Fibroblast of lung (primary cell): Measurements from ENCODE around the gene SMG6. TPM values are rescaled to one million over a fixed set of nuclear protein-coding genes. Genes with fewer than 3 reads are reported as not detected.

ENCODE experiments used
- DNase-seq, 2 donors: peaks; one replicate each; pipeline versions ENCODE4 v3.0.0 to v3.0.0-alpha.2; 2010; ENCODE audit warnings: low read depth in 2 of 2
- H2AFZ ChIP-seq: 2 replicates; pipeline ENCODE4 v1.5.1; 2012; ENCODE audit warnings: low read length, control low read depth, inconsistent platforms
- H3K27ac ChIP-seq: 2 replicates; pipeline ENCODE4 v1.5.1; 2011; ENCODE audit warnings: low read length, control low read depth; ENCODE audit not compliant: insufficient read depth
- H3K27me3 ChIP-seq: 2 replicates; pipeline ENCODE4 v1.5.1; 2011; ENCODE audit warnings: mild to moderate bottlenecking, low read length; ENCODE audit not compliant: control insufficient read depth, insufficient read depth
- H3K36me3 ChIP-seq: 2 replicates; pipeline ENCODE4 v1.5.1; 2011; ENCODE audit warnings: low read length; ENCODE audit not compliant: control insufficient read depth, insufficient read depth
- H3K4me1 ChIP-seq: 2 replicates; pipeline ENCODE4 v1.5.1; 2011; ENCODE audit warnings: low read length; ENCODE audit not compliant: control insufficient read depth, insufficient read depth; ENCODE audit errors: extremely low read depth
- H3K4me2 ChIP-seq: 2 replicates; pipeline ENCODE4 v1.5.1; 2011; ENCODE audit warnings: low read length, control low read depth; ENCODE audit not compliant: insufficient read depth; ENCODE audit errors: extremely low read depth
- H3K4me3 ChIP-seq, 4 experiments: fragments of 200-600 bp in 1 of 4; sonication (generic) in 1 of 4; replicated peaks in 1 of 4; 2 replicates each; pipeline ENCODE4 v1.5.1; 2011 to 2016; ENCODE audit warnings: low read length in 4 of 4, low read depth in 3 of 4, mild to moderate bottlenecking in 3 of 4, control low read depth in 2 of 4, inconsistent platforms in 1 of 4, mixed read lengths in 1 of 4; ENCODE audit not compliant: insufficient read depth in 1 of 4; ENCODE audit errors: control extremely low read depth in 1 of 4
- H3K79me2 ChIP-seq: 2 replicates; pipeline ENCODE4 v1.5.1; 2012; ENCODE audit warnings: mild to moderate bottlenecking, low read length, inconsistent platforms; ENCODE audit not compliant: control insufficient read depth, insufficient read depth
- H3K9ac ChIP-seq: 2 replicates; pipeline ENCODE4 v1.5.1; 2011; ENCODE audit warnings: mild to moderate bottlenecking, low read length, control low read depth; ENCODE audit not compliant: insufficient read depth
- H3K9me3 ChIP-seq: 2 replicates; pipeline ENCODE4 v1.5.1; 2012; ENCODE audit warnings: low read depth, low read length; ENCODE audit not compliant: control insufficient read depth, insufficient read depth
- H4K20me1 ChIP-seq: 2 replicates; pipeline ENCODE4 v1.5.1; 2011; ENCODE audit warnings: low read length; ENCODE audit not compliant: control insufficient read depth, insufficient read depth; ENCODE audit errors: extremely low read depth
- EZH2 ChIP-seq: IDR thresholded peaks from 2 replicates; pipeline ENCODE4 v1.5.1; 2012; ENCODE audit warnings: low read length, control low read depth, mild to moderate bottlenecking; ENCODE audit errors: missing control alignments
- polyA plus RNA-seq, 2 donors: library from polyadenylated mRNA; depleted of rRNA in 1 of 2; stranded (reverse) in 1 of 2; unstranded in 1 of 2; fragments of >200 nt; gene quantifications; 2 replicates each; pipeline ENCODE4 v1.2.1, GENCODE V29; 2011 to 2012; ENCODE audit warnings: missing spikeins in 1 of 2
- total RNA-seq: library from RNA; depleted of rRNA; stranded (reverse); fragments of >200 nt; gene quantifications from 2 replicates; pipeline ENCODE4 v1.2.1, GENCODE V29; 2014
- TF ChIP-seq, protein P1 (sequence below), 2 donors: IDR thresholded peaks in 1 of 2; conservative IDR thresholded peaks in 1 of 2; 1 replicate in 1 of 2; 2 replicates in 1 of 2; pipeline ENCODE4 v1.5.1; 2011 to 2012; ENCODE audit warnings: low read length in 2 of 2, control low read depth in 1 of 2, inconsistent platforms in 1 of 2, low read depth in 1 of 2, mild to moderate bottlenecking in 1 of 2

SMG6 gene
- total and polyA plus RNA-seq, 2 donors (not counting 1 experiment from before 2014, with no cell fraction given), result 14.7 to 29.9 TPM

DNA sequence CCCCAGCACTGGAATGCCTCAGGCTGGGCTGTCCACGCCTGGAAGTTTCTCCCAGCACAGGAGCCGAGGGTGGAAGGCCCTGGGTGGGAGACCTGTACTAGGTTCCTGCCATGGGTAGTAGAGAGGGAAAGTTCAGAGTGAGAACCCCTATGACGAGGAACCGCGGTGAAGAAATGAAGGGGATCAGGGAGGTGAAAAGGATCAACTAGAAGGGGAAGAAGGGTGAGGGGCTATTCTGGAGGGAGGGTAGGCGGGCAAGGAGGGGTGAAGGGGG lies 243.3 kb downstream of the SMG6 start:
- H3K9me3 ChIP-seq, result no peaks in the 10 kb centered on the region
- H3K27ac ChIP-seq, result peak overlapping the region; percentile 85
- DNase-seq, result no peak
- H3K4me1 ChIP-seq, result peaks cover 58% of the 10 kb centered on the region
- TF ChIP-seq, protein P1, sequence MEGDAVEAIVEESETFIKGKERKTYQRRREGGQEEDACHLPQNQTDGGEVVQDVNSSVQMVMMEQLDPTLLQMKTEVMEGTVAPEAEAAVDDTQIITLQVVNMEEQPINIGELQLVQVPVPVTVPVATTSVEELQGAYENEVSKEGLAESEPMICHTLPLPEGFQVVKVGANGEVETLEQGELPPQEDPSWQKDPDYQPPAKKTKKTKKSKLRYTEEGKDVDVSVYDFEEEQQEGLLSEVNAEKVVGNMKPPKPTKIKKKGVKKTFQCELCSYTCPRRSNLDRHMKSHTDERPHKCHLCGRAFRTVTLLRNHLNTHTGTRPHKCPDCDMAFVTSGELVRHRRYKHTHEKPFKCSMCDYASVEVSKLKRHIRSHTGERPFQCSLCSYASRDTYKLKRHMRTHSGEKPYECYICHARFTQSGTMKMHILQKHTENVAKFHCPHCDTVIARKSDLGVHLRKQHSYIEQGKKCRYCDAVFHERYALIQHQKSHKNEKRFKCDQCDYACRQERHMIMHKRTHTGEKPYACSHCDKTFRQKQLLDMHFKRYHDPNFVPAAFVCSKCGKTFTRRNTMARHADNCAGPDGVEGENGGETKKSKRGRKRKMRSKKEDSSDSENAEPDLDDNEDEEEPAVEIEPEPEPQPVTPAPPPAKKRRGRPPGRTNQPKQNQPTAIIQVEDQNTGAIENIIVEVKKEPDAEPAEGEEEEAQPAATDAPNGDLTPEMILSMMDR (conservative IDR thresholded peaks at IDR 0.05 in 1 of 2, IDR thresholded peaks at IDR 0.05 in 1 of 2; ENCODE audit: low read depth in 1 of 2, low read length in 2 of 2), result no peak
- H3K36me3 ChIP-seq, result peaks cover 40% of the 10 kb centered on the region
- H4K20me1 ChIP-seq, result no peaks in the 10 kb centered on the region
- H3K9ac ChIP-seq, result peak overlapping the region; percentile 46
- H3K4me3 ChIP-seq, result peak overlapping the region in 1 of 4 experiments; percentile 80
- H3K79me2 ChIP-seq, result peaks cover 67% of the 10 kb centered on the region
- H3K27me3 ChIP-seq, result no peaks in the 10 kb centered on the region
- peak overlapping the region; percentile 59 for H3K4me2 ChIP-seq
- H2AFZ ChIP-seq, result no peak overlapping the region

DNA sequence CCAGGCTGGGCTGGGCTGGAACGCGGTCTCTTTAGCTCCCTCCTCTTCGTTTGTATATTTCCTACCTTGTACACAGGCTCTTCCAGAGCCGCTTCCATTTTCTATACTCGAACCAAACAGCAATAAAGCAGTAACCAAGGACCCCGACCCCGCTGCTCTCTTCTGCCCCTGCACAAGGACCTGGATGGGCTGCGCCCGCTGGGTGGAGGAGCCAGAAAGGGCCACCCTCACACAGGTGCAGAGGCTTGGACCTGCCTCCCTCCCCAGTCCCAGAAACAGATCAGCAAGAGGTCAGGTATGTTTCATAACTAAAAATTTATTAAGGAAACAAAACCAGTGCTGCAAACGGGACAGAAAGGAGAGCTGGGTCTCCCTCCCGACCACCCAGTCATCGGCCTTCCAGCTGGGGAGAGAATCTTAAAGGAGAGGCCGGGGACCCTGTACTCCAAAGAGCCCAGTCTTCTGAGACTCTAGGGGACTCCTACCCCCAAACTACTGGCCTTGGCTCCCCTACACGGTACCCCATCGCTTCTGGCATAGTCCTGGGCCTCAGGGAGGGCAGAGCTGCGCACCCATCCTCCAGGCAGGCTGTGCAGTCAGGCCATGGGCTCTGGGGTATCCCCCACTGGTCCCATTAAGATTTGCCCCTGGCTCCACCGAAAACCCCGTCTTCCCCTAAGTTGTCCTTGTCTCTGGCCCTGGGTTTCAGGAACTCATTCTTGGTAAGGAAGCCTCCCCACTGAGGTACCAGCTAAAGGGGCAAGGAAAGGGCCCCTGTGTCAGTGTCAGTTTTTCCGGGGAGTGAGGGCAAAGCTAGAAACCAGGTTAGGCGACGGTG lies 243.8 kb downstream of the SMG6 start:
- Histone ChIP-seq H3K27me3 (no peaks in the 10 kb centered on the region), H3K27ac (peak overlapping the region; percentile 85), H4K20me1 (no peaks in the 10 kb centered on the region), H3K36me3 (peaks cover 36% of the 10 kb centered on the region), H2AFZ (no peak overlapping the region), H3K79me2 (peaks cover 70% of the 10 kb centered on the region), H3K4me1 (peaks cover 52% of the 10 kb centered on the region), H3K4me3 (peak overlapping the region in 1 of 4 experiments; percentile 80), H3K9ac (peak overlapping the region; percentile 90), H3K4me2 (peak overlapping the region; percentile 75), H3K9me3 (no peaks in the 10 kb centered on the region)
- DNase-seq, result no peak
- TF ChIP-seq, protein P1 (conservative IDR thresholded peaks at IDR 0.05 in 1 of 2, IDR thresholded peaks at IDR 0.05 in 1 of 2; ENCODE audit: low read depth in 1 of 2, low read length in 2 of 2), result no peak
- no peak for TF ChIP-seq EZH2

- Histone ChIP-seq H3K27me3 (no peaks in the 10 kb centered on the region), H3K27ac (peak overlapping the region; percentile 84), H3K4me2 (peak overlapping the region; percentile 75), H3K9ac (peak overlapping the region; percentile 90), H2AFZ (no peak overlapping the region), H3K4me1 (peaks cover 43% of the 10 kb centered on the region), H3K4me3 (peak overlapping the region in 3 of 4 experiments; percentile 5 to 80 (median 25)), H3K9me3 (no peaks in the 10 kb centered on the region), H3K79me2 (peaks cover 69% of the 10 kb centered on the region), H4K20me1 (no peaks in the 10 kb centered on the region), H3K36me3 (peaks cover 34% of the 10 kb centered on the region)
- peak; percentile 67 to 81 for DNase-seq
- TF ChIP-seq, protein P1 (conservative IDR thresholded peaks at IDR 0.05 in 1 of 2, IDR thresholded peaks at IDR 0.05 in 1 of 2; ENCODE audit: low read depth in 1 of 2, low read length in 2 of 2), result peak; percentile 67 to 68
- TF ChIP-seq EZH2, result no peak
Observed at GRCh38 chr17:2058586-2059546, 244.7 kb downstream of the SMG6 start.
